Stimulated activated CD8-positive, alpha-beta memory T cell treated with anti-CD3 and anti-CD28 coated beads, Interleukin-12 subunit alpha, Interleukin-12 subunit beta, amount 100 ng/mL, for 4 hours (primary cell): Measurements from ENCODE around the gene CMTM1.

Experiments used
- DNase-seq: peaks from one replicate; pipeline ENCODE4 v3.0.0-alpha.2; 2020; ENCODE audit warnings: low read depth

The CMTM1 gene

GRCh38 chr16:66539623-66540469 lies 26.4 kb upstream of the CMTM1 start:
- DNase-seq, result no peak

- DNase-seq, result no peak
Measured at GRCh38 chr16:66541388-66542355, 24.6 kb upstream of the CMTM1 start.

- DNase-seq, result no peak
Measured at GRCh38 chr16:66542396-66542795, 23.8 kb upstream of the CMTM1 start.

DNA sequence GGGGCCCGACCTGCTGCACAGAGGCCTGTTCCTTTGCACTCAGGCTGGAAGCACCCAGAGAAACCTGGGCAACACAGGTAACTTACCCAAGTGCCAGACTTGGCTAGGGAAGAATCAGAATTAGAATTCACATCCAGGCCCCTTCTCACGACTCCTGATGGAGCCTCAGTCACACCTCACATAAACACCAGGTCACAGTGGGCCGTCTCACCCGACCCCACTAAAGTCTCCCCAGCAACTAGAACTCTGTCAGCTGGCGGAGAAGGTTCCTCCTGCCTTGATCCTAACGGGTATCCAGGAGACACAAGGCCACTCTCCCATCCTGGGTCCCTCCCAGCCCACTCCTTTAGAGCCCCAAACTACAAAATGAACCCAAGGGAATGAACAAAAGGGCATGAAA lies 22.7 kb upstream of the CMTM1 start:
- no peak for DNase-seq

DNA sequence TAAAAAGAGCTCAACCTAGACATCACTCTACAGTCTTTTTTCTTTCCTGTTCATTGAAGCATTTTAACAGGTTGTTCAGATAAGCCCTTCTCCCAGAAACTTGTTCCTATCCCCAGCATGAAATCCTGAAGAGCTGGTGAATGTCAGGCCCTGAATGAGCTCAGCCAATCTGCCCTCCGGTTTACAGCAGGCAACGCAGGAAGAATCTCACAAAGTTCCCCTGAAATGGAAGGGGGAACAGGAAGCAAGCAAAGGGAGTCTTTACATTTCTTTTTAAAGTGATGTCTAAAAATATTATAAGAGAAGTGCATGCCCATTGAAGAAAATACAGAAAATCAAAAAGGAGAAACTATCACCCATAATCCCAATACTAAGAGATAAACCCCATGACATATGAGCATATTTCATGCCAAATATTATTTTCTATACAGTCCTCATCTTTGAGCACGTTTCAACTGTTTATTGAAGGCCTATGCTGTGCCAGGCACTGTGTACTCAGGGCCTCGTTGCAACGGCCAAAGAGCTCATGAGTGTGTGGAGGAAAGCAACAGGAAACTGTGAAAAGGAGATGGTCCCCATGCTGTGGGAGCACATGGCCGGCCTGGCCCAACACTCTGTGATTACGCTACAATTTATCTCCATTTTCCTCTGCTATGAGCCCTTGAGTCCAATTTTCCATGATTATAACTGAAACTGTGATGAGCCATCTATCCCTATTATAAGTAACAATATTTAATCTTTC lies 22.1 kb upstream of the CMTM1 start:
- no peak for DNase-seq

DNA sequence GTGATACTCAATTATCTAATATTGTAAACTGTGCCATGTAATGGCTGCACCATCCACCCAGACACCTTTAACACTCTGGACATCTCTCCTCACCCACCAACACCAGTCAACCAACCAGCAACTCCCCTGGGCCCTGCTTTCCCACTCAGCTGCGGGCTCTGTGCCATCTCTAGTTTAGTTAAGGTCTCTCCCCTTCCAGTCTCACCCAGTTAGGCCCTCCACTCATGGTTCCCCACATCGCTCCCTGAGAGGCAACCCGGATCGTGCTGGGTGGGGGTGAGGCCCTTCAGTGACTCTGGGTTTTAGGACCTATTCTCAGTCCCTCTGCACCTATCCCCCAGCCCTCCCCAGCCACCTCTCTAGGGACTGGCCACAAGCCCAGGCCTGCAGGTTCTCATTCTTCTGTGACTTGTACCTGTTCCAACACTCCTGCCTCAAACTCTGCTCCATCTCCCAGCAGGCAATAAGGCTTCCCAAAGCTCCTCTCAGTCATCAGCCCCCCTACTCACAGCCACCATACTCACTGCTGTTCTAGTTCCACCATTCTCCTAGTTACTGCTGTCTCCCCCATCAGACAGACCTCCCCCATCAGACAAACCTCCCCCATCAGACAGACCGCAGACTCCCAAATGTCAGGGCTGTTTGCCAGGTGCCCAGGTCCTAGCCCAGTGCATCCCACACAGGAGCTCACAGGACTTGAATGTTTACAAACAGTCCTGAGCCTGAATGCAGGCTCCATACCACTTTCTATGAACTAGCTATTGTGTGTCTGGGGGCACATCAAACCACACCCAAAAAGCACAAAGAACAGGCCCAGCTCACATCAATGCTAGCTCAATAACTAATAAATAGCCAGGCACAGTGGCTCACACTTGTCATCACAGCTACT lies 18.9 kb upstream of the CMTM1 start:
- no peak for DNase-seq

GRCh38 chr16:66548068-66548467 lies 18.2 kb upstream of the CMTM1 start:
- DNase-seq, result no peak

DNA sequence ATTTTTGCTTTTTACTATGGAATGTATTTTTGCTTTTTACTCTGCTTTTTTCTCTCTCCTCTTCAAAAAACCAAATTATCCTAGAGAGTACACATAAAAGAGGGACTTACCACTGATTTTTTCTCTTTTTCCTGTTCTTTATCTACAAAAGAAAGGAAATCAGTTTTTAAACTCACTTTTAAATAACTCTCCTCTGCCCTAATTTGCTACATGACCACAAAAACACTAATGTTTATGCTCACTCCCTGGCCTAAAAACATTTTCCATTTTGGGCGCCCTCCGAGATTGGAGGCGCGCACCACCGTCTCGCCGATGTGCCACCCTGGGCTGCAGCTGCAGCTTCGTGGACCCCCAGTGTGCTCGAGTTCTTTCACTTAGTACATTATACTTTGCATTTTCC lies 17.4 kb upstream of the CMTM1 start:
- no peak for DNase-seq

DNA sequence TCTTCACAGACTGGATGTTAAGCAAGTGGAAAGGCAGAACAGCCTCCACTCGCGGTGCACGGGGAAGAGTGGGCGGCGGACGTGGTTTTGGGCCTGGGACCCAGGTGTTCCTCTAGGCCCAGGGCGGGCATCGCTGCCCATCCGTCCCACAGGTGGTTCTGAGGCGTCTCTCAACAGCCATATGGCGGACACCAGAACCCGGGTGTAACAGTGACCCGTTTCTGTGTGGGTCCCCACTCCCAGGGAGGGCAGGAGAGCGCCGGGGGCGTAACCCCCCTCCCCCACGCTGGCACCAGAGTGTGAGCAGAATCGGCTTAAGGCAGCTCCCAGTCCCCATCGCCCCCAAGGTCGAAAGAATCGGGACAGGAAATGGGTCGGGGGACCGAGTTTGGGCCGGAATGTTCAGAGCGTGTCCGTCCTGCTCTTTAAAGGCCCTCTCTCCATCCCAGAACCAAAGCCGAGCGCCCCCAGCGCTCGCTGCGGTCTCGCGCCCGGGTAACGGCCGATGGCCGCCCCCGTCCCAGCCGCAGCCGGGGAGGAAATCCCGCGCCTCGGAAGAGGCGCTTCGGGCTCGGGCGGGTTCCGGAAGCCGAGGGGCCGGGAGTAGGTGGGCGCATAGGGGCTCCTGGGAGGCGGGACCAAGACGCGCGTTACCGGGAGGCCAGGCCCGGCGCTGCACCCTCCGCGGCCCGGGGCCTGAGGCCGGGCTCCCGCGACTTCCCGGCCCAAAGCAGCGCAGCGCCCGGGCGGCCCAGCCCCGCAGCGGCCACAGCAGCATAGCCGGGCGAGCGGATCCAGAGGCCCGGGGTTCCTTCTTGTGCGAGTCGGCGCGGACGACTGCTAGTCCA lies 16.7 kb upstream of the CMTM1 start, which contains the start of gene TK2:
Gene TK2 (minus strand): TSS at position 839 of the 848 bp plus-strand sequence. CDS start 61 bp downstream, at position 778.
- peak; percentile 43 for DNase-seq

GRCh38 chr16:66551348-66551759 lies 14.9 kb upstream of the CMTM1 start:
- DNase-seq, result peak; percentile 25

DNA sequence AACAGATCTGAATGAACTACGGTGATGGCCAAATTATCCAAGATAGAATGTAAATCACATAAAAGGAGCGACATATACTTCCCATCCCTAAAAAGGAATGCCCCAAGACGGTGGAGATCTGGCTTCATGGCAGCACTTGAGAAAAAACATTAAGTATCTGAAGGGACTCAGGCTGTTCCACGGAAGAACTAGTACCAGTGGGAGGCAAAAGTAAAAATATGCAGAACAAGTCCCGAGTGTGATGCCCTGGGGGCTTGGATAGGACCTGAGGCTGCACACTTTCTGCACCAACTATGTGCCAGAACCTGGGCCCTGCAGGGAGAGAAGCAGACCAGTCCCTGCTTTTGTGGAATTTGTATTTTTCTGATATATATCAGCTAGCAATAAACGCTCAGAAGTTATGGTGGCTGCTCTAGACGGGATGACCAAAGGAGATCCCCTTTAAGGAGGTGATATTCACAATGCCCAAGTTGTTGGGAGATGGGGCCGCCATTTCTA lies 14.4 kb upstream of the CMTM1 start:
- no peak for DNase-seq

DNA sequence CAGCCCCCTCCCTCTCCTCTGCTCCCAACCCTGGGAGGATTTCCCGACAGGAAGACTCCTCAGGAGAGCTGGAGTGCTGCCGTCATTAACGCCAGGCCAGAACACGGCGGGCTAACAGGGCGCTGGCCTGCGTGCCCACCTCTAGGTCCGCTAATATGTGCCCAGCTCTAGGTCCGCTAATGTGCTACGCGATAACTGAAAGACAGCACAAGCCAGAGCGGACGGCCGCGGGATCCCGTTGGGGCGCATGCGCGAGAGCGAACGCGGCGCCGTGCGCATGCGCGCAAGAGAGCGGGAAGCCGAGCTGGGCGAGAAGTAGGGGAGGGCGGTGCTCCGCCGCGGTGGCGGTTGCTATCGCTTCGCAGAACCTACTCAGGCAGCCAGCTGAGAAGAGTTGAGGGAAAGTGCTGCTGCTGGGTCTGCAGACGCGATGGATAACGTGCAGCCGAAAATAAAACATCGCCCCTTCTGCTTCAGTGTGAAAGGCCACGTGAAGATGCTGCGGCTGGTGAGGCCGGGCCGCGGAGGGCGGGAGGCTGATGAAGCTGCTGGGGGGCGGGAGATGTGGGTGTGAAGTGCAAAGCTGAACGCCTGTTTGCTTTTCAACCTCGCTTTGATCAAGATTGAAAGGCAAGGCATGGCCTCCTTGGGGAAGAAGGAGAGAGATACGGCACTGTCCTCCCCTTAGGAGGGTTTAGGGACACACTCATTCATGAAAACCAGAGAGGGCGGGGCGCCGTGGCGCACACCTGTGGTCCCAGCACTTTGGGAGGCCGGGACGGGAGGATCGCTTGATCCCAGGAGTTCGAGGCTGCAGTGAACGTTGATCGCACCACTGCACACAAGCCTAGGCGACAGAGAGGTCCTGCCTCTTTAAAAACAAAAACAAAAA lies 13.7 kb upstream of the CMTM1 start, which contains the start of gene CKLF:
Gene CKLF (plus strand): TSS at position 291 of the 892 bp plus-strand sequence. CDS start 140 bp downstream, at position 431.
- DNase-seq, result peak; percentile 87

- DNase-seq, result no peak
Measured at GRCh38 chr16:66553223-66553622, 13.0 kb upstream of the CMTM1 start.

DNA sequence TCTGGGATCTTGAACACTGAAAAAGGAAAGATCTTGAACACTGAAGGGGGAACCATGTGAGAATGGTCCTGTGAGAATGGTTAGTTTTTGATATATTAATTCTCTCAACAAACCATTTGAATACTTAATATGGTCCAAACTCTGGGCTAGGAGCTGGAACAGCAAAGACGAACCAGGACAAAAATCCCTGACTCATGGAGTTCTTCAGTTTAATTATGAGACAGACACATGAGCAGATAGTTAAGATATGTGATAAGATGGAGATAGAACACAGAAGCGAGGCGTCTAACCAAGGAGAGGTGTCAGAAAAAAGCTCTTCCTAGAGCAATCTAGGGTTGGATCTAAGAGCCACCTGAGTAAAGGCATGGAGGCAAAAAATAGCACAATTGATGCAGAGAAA lies 12.2 kb upstream of the CMTM1 start:
- DNase-seq, result no peak

- DNase-seq, result no peak
Measured at GRCh38 chr16:66554495-66554894, 11.7 kb upstream of the CMTM1 start.

DNA sequence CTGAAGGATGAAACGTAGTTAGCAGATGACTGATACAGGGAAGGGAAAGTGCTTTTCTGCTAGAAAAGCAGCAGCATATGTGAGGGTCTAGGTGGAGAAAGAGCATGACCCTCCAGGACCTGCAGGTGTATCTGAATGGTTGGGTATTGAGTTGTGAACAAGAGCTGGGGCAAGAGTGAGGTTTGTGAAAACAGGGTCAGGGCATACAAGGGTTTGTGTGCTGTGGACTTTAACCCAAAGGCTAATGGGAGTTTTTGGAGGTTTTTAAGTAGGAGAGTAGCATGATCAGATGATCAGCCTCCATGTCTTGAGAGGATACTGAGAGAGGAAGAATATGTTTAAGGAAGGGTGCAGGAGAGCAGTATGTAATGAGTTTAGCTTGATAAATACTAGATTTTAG lies 6.1 kb upstream of the CMTM1 start:
- DNase-seq, result no peak

- no peak for DNase-seq
Measured at GRCh38 chr16:66561381-66562080, 4.7 kb upstream of the CMTM1 start.

GRCh38 chr16:66562409-66562808 lies 3.8 kb upstream of the CMTM1 start:
- DNase-seq, result no peak
